CD14-positive monocyte (primary cell): ENCODE data around the gene CDKN2D. TPM values are rescaled to one million over a fixed set of nuclear protein-coding genes. Genes with fewer than 3 reads are reported as not detected.

Experiments used
- DNase-seq, 3 donors: peaks; one replicate each; pipeline ENCODE4 v3.0.0-alpha.2; 2011 to 2022
- H2AFZ ChIP-seq: 2 replicates; pipeline ENCODE4 v1.6.0; 2012; ENCODE audit warnings: mild to moderate bottlenecking, low read depth, low read length, inconsistent platforms; ENCODE audit not compliant: insufficient read depth, poor library complexity, severe bottlenecking
- H3K27ac ChIP-seq, 2 donors: 1 replicate in 1 of 2; 2 replicates in 1 of 2; pipeline ENCODE4 v1.5.1; 2012 to 2013; ENCODE audit warnings: low read length in 2 of 2, control low read depth in 1 of 2, inconsistent platforms in 1 of 2, low read depth in 1 of 2, mild to moderate bottlenecking in 1 of 2
- H3K27me3 ChIP-seq, 2 donors: one replicate each; pipeline versions ENCODE4 v1.6.0 to v1.6.1; 2011 to 2013; ENCODE audit warnings: low read length in 2 of 2; ENCODE audit not compliant: control insufficient read depth in 2 of 2, insufficient read depth in 2 of 2
- H3K36me3 ChIP-seq, 2 donors: replicated peaks in 1 of 2; 1 replicate in 1 of 2; 2 replicates in 1 of 2; pipeline versions ENCODE4 v1.5.1 to v1.6.1; 2012 to 2013; ENCODE audit warnings: low read length in 2 of 2, control low read depth in 1 of 2, inconsistent platforms in 1 of 2, mild to moderate bottlenecking in 1 of 2; ENCODE audit not compliant: insufficient read depth in 2 of 2, control insufficient read depth in 1 of 2
- H3K4me1 ChIP-seq, 2 donors: 1 replicate in 1 of 2; 2 replicates in 1 of 2; pipeline versions ENCODE4 v1.5.1 to v1.6.1; 2012 to 2013; ENCODE audit warnings: low read length in 2 of 2, control low read depth in 1 of 2, inconsistent platforms in 1 of 2, mild to moderate bottlenecking in 1 of 2, moderate library complexity in 1 of 2; ENCODE audit not compliant: insufficient read depth in 2 of 2, control insufficient read depth in 1 of 2
- H3K4me2 ChIP-seq: replicated peaks from 2 replicates; pipeline ENCODE3; 2012; ENCODE audit warnings: low read length, moderate library complexity, mild to moderate bottlenecking; ENCODE audit not compliant: poor library complexity, severe bottlenecking; ENCODE audit errors: extremely low read depth
- H3K4me3 ChIP-seq, 3 experiments: fragments of 200-600 bp in 1 of 3; sonication (generic) in 1 of 3; replicated peaks in 1 of 3; 1 replicate in 2 of 3; 2 replicates in 1 of 3; pipeline ENCODE4 v1.5.1; 2011 to 2013; ENCODE audit warnings: low read length in 3 of 3, mild to moderate bottlenecking in 3 of 3, control low read depth in 2 of 3, low read depth in 2 of 3, inconsistent platforms in 1 of 3, moderate library complexity in 1 of 3
- H3K79me2 ChIP-seq: 2 replicates; pipeline ENCODE4 v1.6.0; 2012; ENCODE audit warnings: mild to moderate bottlenecking, control low read depth, inconsistent platforms, low read length, moderate library complexity; ENCODE audit not compliant: insufficient read depth
- H3K9ac ChIP-seq: 2 replicates; pipeline ENCODE4 v1.6.0; 2017; ENCODE audit warnings: low read length, mild to moderate bottlenecking; ENCODE audit not compliant: insufficient read depth, poor library complexity, severe bottlenecking
- H3K9me3 ChIP-seq, 2 donors: replicated peaks in 1 of 2; 1 replicate in 1 of 2; 2 replicates in 1 of 2; pipeline versions ENCODE4 v1.5.1 to v1.6.1; 2012 to 2013; ENCODE audit warnings: low read length in 2 of 2, control low read depth in 1 of 2; ENCODE audit not compliant: control insufficient read depth in 1 of 2, insufficient read depth in 1 of 2
- H4K20me1 ChIP-seq: 2 replicates; pipeline ENCODE4 v1.6.0; 2012; ENCODE audit warnings: mild to moderate bottlenecking, low read length, control low read depth, moderate library complexity; ENCODE audit not compliant: insufficient read depth
- H3K27ac Mint-ChIP-seq, 7 donors: one replicate each; pipeline ENCODE4 v1.8.0; 2020; ENCODE audit warnings: mild to moderate bottlenecking in 7 of 7, mixed read lengths in 7 of 7, moderate library complexity in 6 of 7, inconsistent platforms in 2 of 7
- H3K27me3 Mint-ChIP-seq, 3 donors: one replicate each; pipeline ENCODE4 v1.8.0; 2021 to 2022; ENCODE audit warnings: low read depth in 3 of 3, mild to moderate bottlenecking in 3 of 3, mixed read lengths in 3 of 3, moderate library complexity in 3 of 3, inconsistent platforms in 1 of 3
- H3K36me3 Mint-ChIP-seq, 2 donors: one replicate each; pipeline ENCODE4 v1.8.0; 2020; ENCODE audit warnings: mixed read lengths in 2 of 2, inconsistent platforms in 1 of 2, mild to moderate bottlenecking in 1 of 2
- H3K4me1 Mint-ChIP-seq: one replicate; pipeline ENCODE4 v1.8.0; 2020; ENCODE audit warnings: mild to moderate bottlenecking, mixed read lengths
- H3K4me3 Mint-ChIP-seq, 2 donors: one replicate each; pipeline ENCODE4 v1.8.0; 2020; ENCODE audit warnings: mild to moderate bottlenecking in 2 of 2, mixed read lengths in 2 of 2, moderate library complexity in 1 of 2
- H3K9me3 Mint-ChIP-seq, 7 donors: one replicate each; pipeline ENCODE4 v1.8.0; 2020 to 2022; ENCODE audit warnings: mixed read lengths in 7 of 7, mild to moderate bottlenecking in 6 of 7, moderate library complexity in 6 of 7, inconsistent platforms in 2 of 7
- WGBS: methylation state at CpG from one replicate; pipeline ENCODE4 v1.1.5; 2013; ENCODE audit warnings: missing lambda C conversion rate; ENCODE audit not compliant: insufficient coverage; 5-methylcytosine and 5-hydroxymethylcytosine counted together
- intact Hi-C, 2 donors: fragments of 100-400 bp; cut with micrococcal nuclease; formaldehyde crosslinking; loops; one replicate each; pipeline versions ENCODE4 v1.15.0 to v1.15.1; 2023
- polyA plus RNA-seq, 3 donors: library from polyadenylated mRNA; depleted of rRNA in 1 of 3; unstranded in 2 of 3; stranded (reverse) in 1 of 3; fragments of 300-500 nt in 2 of 3; fragments of >200 nt in 1 of 3; fragmentation: Illumina TruSeq in 2 of 3; gene quantifications; 1 replicate in 2 of 3; 2 replicates in 1 of 3; pipeline ENCODE4 v1.2.3, GENCODE V29; 2012 to 2021
- TF ChIP-seq, protein P1 (sequence below): fragments of 200-600 bp; IDR thresholded peaks from one replicate; pipeline ENCODE4 v1.8.0; 2022; ENCODE audit warnings: antibody characterized with exemption, mild to moderate bottlenecking

CDKN2D gene
- polyA plus RNA-seq, 3 donors = 115 to 166 (median 130) TPM

DNA sequence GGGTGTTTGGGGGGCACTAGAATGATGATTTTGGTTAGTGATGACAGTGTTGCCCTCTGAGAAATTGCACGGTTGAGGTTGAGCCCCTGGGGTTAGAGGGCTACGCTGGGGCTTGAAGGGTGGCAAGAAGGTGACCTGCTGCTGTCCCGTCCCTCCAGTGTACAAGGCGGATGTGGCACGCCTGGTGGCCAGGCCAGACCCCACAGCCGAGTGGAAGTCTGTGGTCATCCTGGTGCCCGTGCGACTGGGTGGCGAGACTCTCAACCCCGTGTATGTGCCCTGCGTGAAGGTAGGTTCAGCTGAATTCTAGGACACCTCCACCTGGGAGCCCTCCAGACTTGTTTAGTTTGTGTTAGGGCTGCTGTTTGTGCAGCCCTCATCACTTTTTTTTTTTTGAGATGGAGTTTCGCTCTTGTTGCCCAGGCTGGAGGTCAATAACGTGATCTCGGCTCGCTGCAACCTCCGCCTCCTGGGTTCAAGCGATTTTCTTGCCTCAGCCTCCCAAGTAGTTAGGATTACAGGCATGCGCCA is 20.0 kb downstream of the CDKN2D start:
- intact Hi-C loops = no loop called here
- Histone ChIP-seq H3K4me1 (peaks cover 13 to 18% of the 10 kb centered on the region in 2 donors), H2AFZ (no peak overlapping the region), H3K36me3 (peaks cover 52 to 69% of the 10 kb centered on the region in 2 donors), H3K9ac (no peak overlapping the region), H3K9me3 (peaks cover 0 to 4% of the 10 kb centered on the region in 2 donors), H4K20me1 (peaks cover 37% of the 10 kb centered on the region), H3K27me3 (no peaks in the 10 kb centered on the region), H3K79me2 (peaks cover 29% of the 10 kb centered on the region), H3K4me2 (no peak overlapping the region), H3K4me3 (no peak overlapping the region), H3K27ac (no peak overlapping the region)
- Mint-ChIP-seq H3K27me3 (peaks cover 0 to 3% (median 0%) of the 10 kb centered on the region in 3 donors), H3K27ac (peak overlapping the region in 1 of 7 donors; percentile 58), H3K36me3 (peaks cover 50 to 68% of the 10 kb centered on the region in 2 donors), H3K4me1 (peaks cover 19% of the 10 kb centered on the region), H3K4me3 (no peak overlapping the region), H3K9me3 (peaks cover 0 to 8% (median 1%) of the 10 kb centered on the region in 7 donors)
- TF ChIP-seq, protein P1, sequence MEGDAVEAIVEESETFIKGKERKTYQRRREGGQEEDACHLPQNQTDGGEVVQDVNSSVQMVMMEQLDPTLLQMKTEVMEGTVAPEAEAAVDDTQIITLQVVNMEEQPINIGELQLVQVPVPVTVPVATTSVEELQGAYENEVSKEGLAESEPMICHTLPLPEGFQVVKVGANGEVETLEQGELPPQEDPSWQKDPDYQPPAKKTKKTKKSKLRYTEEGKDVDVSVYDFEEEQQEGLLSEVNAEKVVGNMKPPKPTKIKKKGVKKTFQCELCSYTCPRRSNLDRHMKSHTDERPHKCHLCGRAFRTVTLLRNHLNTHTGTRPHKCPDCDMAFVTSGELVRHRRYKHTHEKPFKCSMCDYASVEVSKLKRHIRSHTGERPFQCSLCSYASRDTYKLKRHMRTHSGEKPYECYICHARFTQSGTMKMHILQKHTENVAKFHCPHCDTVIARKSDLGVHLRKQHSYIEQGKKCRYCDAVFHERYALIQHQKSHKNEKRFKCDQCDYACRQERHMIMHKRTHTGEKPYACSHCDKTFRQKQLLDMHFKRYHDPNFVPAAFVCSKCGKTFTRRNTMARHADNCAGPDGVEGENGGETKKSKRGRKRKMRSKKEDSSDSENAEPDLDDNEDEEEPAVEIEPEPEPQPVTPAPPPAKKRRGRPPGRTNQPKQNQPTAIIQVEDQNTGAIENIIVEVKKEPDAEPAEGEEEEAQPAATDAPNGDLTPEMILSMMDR = no peak
- WGBS = 94% methylated on average over 17 of the region's 18 CpGs
- no peak for DNase-seq

GRCh38 chr19:10546817-10547216 is 22.0 kb downstream of the CDKN2D start:
- Mint-ChIP-seq H3K27me3 (peaks cover 0 to 3% (median 0%) of the 10 kb centered on the region in 3 donors), H3K36me3 (peaks cover 34 to 48% of the 10 kb centered on the region in 2 donors), H3K4me3 (no peak overlapping the region), H3K9me3 (peaks cover 0 to 3% (median 0%) of the 10 kb centered on the region in 7 donors), H3K27ac (no peak overlapping the region), H3K4me1 (peaks cover 18% of the 10 kb centered on the region)
- Histone ChIP-seq H3K27ac (no peak overlapping the region), H3K9ac (no peak overlapping the region), H3K4me3 (no peak overlapping the region), H3K36me3 (peaks cover 33 to 49% of the 10 kb centered on the region in 2 donors), H2AFZ (no peak overlapping the region), H3K79me2 (peaks cover 30% of the 10 kb centered on the region), H3K9me3 (no peaks in the 10 kb centered on the region), H3K4me1 (peaks cover 17 to 21% of the 10 kb centered on the region in 2 donors), H3K27me3 (no peaks in the 10 kb centered on the region), H3K4me2 (no peak overlapping the region), H4K20me1 (peaks cover 17% of the 10 kb centered on the region)
- no peak for DNase-seq
- intact Hi-C loops = no loop called here
- TF ChIP-seq, protein P1 = no peak
- WGBS = 97% methylated on average over 16 of the region's 17 CpGs
